ENCODE data around the gene GBP2. TPM values are rescaled to one million over a fixed set of nuclear protein-coding genes. Genes with fewer than 3 reads are reported as not detected.

The GBP2 gene
- total RNA-seq, 1 donor from 2014 or later: 3.8 TPM

DNA sequence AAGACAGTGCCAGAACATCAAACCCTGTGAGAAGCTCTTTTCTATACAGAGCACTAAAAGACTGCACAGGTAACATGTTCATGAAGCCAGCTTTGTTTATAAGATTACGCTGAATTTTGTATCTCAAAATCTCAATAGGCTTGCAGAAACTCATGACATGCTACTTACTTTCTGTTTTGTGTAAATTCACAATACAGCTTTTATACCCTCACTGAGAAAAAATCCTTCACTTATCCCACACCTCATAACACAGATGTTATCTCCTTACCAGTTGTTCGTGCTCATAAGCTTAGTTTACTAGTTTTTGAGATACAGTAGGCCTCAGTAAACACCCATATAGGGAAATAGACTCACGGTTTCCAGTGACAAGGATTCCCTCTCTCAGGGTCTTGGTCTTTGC is 24.1 kb upstream of the GBP2 start:
- H3K27ac Mint-ChIP-seq: no peak overlapping the region
- H3K27me3 Mint-ChIP-seq (ENCODE audit: low read depth): peaks cover 15% of the 10 kb centered on the region
- H3K4me3 Mint-ChIP-seq: no peak overlapping the region
- DNase-seq (ENCODE audit: low spot score in 2 of 2, unreplicated experiment in 2 of 2): no peak
- H3K4me1 Mint-ChIP-seq: peaks cover 12% of the 10 kb centered on the region
- TF ChIP-seq, protein P1, sequence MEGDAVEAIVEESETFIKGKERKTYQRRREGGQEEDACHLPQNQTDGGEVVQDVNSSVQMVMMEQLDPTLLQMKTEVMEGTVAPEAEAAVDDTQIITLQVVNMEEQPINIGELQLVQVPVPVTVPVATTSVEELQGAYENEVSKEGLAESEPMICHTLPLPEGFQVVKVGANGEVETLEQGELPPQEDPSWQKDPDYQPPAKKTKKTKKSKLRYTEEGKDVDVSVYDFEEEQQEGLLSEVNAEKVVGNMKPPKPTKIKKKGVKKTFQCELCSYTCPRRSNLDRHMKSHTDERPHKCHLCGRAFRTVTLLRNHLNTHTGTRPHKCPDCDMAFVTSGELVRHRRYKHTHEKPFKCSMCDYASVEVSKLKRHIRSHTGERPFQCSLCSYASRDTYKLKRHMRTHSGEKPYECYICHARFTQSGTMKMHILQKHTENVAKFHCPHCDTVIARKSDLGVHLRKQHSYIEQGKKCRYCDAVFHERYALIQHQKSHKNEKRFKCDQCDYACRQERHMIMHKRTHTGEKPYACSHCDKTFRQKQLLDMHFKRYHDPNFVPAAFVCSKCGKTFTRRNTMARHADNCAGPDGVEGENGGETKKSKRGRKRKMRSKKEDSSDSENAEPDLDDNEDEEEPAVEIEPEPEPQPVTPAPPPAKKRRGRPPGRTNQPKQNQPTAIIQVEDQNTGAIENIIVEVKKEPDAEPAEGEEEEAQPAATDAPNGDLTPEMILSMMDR (IDR thresholded peaks at IDR 0.05; ENCODE audit: unreplicated experiment): no peak
- no peaks in the 10 kb centered on the region for H3K36me3 Mint-ChIP-seq
- no peaks in the 10 kb centered on the region for H3K9me3 Mint-ChIP-seq

DNA sequence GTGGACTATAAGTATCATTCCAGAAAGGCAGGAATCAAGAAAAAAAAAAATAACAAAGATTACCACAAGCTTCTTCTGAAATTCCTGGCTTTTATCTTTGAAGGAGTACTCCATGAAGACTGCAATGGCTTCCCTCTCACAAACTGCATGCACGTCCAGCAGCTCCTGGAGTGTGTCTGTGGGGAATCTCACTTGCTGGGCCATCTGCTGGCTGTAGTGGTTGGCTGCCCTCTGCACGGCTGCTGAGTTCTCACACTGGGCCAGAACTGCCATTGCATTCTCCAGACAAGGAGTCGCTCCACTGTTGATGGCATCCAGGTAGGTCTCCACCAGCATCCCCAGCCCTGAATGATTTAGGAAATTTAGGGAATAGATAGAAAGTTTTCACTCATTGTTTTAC is 23.3 kb upstream of the GBP2 start:
- DNase-seq (ENCODE audit: low spot score in 2 of 2, unreplicated experiment in 2 of 2): no peak
- TF ChIP-seq, protein P1 (IDR thresholded peaks at IDR 0.05; ENCODE audit: unreplicated experiment): no peak
- Mint-ChIP-seq H3K4me3 (no peak overlapping the region), H3K36me3 (no peaks in the 10 kb centered on the region), H3K4me1 (peaks cover 12% of the 10 kb centered on the region), H3K27me3 (ENCODE audit: low read depth) (peaks cover 15% of the 10 kb centered on the region), H3K9me3 (no peaks in the 10 kb centered on the region), H3K27ac (no peak overlapping the region)

DNA sequence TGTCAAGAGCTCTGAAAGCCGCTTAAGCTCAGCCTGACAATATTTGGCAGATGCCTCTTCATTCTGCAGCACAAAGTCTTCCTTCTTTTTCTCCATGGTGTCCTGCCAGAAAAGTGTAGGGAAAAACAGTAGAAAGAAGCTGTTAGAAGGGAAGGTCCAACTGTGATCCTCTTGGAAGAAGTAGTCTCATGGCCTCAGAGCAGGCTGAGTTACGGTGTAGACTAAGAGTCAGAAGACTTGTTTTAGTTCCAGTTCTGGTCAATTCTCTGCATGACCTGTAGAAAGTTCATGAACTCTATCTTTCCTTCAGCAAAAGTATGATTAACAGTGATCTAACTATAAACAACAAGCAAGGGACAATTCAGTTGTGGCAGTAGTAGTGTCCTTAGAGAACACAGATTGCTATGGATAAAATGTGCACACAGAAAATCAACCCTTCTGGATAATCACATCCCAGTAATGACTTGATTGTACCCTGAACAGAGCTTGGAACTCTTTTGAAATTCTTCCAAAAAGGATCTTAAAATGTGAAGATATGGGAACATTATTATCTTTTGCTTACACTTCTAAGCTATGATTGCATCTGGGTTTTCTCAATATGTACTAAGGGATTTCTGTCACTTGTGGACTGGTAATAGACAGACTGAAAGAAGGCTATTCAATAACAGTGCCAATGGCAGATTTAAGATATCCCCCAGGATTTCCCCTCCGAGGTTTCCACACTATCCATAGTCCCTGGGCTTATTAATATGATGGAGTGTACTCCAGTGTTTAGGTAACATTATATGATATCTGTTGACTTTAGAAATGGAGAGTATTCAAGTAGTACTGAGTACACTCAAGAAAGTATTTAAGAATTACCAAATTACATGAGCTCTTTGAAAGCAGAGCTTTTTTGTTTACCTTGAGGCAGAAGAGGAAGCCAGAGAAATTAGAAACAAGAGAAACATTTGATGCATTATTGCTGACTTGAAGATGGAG is 22.1 kb upstream of the GBP2 start:
- no peak for DNase-seq (ENCODE audit: low spot score in 2 of 2, unreplicated experiment in 2 of 2)
- H3K4me3 Mint-ChIP-seq: no peak overlapping the region
- H3K27ac Mint-ChIP-seq: peak overlapping the region; percentile 17
- H3K9me3 Mint-ChIP-seq: no peaks in the 10 kb centered on the region
- H3K36me3 Mint-ChIP-seq: no peaks in the 10 kb centered on the region
- TF ChIP-seq, protein P1 (IDR thresholded peaks at IDR 0.05; ENCODE audit: unreplicated experiment): no peak
- peaks cover 12% of the 10 kb centered on the region for H3K4me1 Mint-ChIP-seq
- peaks cover 15% of the 10 kb centered on the region for H3K27me3 Mint-ChIP-seq (ENCODE audit: low read depth)

DNA sequence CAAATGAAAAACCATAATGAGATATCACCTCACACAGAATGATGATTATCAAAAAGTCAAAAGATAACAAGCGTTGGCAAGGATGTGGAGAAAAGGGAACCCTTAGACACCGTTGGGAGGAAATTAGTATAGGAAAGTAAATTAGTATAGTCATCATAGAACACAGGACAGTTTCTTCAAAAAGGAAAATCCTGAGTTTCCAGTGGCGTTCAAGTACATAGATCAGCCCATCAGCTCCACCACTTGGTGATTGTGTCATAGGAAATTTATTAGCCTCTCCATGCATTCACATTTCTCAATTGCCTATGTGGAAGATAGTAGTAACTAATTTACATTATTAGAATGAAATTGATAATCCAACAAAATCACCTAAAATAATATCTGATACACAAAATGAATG is 20.8 kb upstream of the GBP2 start:
- Mint-ChIP-seq H3K9me3 (no peaks in the 10 kb centered on the region), H3K27me3 (ENCODE audit: low read depth) (peaks cover 15% of the 10 kb centered on the region), H3K4me1 (peaks cover 12% of the 10 kb centered on the region), H3K4me3 (no peak overlapping the region), H3K36me3 (no peaks in the 10 kb centered on the region), H3K27ac (no peak overlapping the region)
- TF ChIP-seq, protein P1 (IDR thresholded peaks at IDR 0.05; ENCODE audit: unreplicated experiment): no peak
- no peak for DNase-seq (ENCODE audit: low spot score in 2 of 2, unreplicated experiment in 2 of 2)

DNA sequence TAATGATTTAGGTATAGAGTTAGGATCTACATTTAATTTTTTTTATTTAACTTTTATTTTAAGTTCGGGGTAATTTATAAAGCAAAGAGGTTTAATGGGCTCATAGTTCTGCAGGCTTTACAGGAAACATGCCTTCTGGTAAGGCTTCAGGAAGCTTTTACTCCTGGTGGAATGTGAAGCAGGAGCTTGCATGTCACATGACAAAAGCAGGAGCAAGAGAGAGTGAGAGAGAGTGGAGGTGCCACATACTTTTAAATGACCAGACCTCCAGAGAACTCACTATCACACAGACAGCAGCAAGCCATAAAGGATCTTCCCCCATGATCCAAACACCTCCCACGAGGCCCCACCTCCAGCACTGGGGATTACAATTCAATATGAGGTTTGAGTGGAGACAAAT is 17.6 kb upstream of the GBP2 start:
- Mint-ChIP-seq H3K4me3 (no peak overlapping the region), H3K27me3 (ENCODE audit: low read depth) (peaks cover 11% of the 10 kb centered on the region), H3K4me1 (peaks cover 9% of the 10 kb centered on the region), H3K9me3 (peaks cover 4% of the 10 kb centered on the region), H3K36me3 (no peaks in the 10 kb centered on the region), H3K27ac (no peak overlapping the region)
- no peak for DNase-seq (ENCODE audit: low spot score in 2 of 2, unreplicated experiment in 2 of 2)
- TF ChIP-seq, protein P1 (IDR thresholded peaks at IDR 0.05; ENCODE audit: unreplicated experiment): no peak
